ENCODE data around the gene KCNN1. TPM values are rescaled to one million over a fixed set of nuclear protein-coding genes. Genes with fewer than 3 reads are reported as not detected.
A peak's percentile ranks its signal among the peaks of the same experiment; 100 is the strongest.

Gene KCNN1
- total RNA-seq, 4 donors from 2014 or later = not detected

- DNase-seq (peak; percentile 81 to 84), ATAC-seq (peak; percentile 61 to 74)
- Histone ChIP-seq H3K27ac (peak overlapping the region; percentile 89 to 100 (median 95)), H3K4me3 (peak overlapping the region; percentile 74 to 99 (median 83)), H3K36me3 (peaks cover 7 to 39% of the 10 kb centered on the region in 2 donors), H3K9me3 (no peaks in the 10 kb centered on the region), H3K4me1 (peaks cover under 1 to 12% of the 10 kb centered on the region in 2 donors), H3K27me3 (peaks cover 0 to 2% (median 0%) of the 10 kb centered on the region in 3 donors)
- TF ChIP-seq POLR2A (IDR thresholded peaks at IDR 0.05) = peak; percentile 76 to 90
- peak; percentile 97 to 100 (median 99) for TF ChIP-seq CTCF (IDR thresholded peaks at IDR 0.05 in 4 of 5, conservative IDR thresholded peaks at IDR 0.05 in 1 of 5)
- intact Hi-C loops (cut with DNase I; ENCODE audit: low total_unique reads) (loop anchor here (1.0 to 10.0 kb wide), 4 partner anchors 51 to 275 kb away; partner anchors contain the start of genes JUND, PIK3R2 and RAB3A), in situ Hi-C loops (cut with MboI; ENCODE audit: low sequenced_read_pairs in 4 of 4) (loop anchor here in 2 of 4 donors (5.0 to 10.0 kb wide), 2 partner anchors 48 to 50 kb away; no protein-coding TSS in a partner anchor)
These were observed 40.4 kb downstream of the KCNN1 start for GRCh38 chr19:18007044-18007916.

GRCh38 chr19:18007917-18008673, 41.2 kb downstream of the KCNN1 start, which contains the start of gene ARRDC2:
Gene ARRDC2 (plus strand): TSS chr19:18008170. CDS start chr19:18008311, 141 bp downstream.
- H3K4me1 ChIP-seq = peaks cover 9 to 17% of the 10 kb centered on the region in 2 donors
- peak within 1 kb of the TSS; percentile 89 to 100 (median 95) for H3K27ac ChIP-seq
- DNase-seq (peak; percentile 94 to 95), ATAC-seq (peak; percentile 67 to 77)
- intact Hi-C loops (cut with DNase I; ENCODE audit: low total_unique reads) (loop anchor here (1.0 to 10.0 kb wide), 4 partner anchors 50 to 274 kb away; partner anchors contain the start of genes JUND, PIK3R2 and RAB3A), in situ Hi-C loops (cut with MboI; ENCODE audit: low sequenced_read_pairs in 4 of 4) (loop anchor here in 2 of 4 donors (5.0 to 10.0 kb wide), 2 partner anchors 47 to 49 kb away; no protein-coding TSS in a partner anchor)
- no peaks in the 10 kb centered on the region for H3K27me3 ChIP-seq
- no peaks in the 10 kb centered on the region for H3K9me3 ChIP-seq
- H3K4me3 ChIP-seq = peak within 1 kb of the TSS; percentile 74 to 99 (median 83)
- TF ChIP-seq POLR2A (IDR thresholded peaks at IDR 0.05) (peak; percentile 91 to 99), CTCF (IDR thresholded peaks at IDR 0.05 in 4 of 5, conservative IDR thresholded peaks at IDR 0.05 in 1 of 5) (peak in 1 of 5 experiments; percentile 7)
- H3K36me3 ChIP-seq = peaks cover 7 to 47% of the 10 kb centered on the region in 2 donors

- Histone ChIP-seq H3K4me1 (peaks cover 12 to 23% of the 10 kb centered on the region in 2 donors), H3K36me3 (peaks cover 7 to 54% of the 10 kb centered on the region in 2 donors), H3K9me3 (no peaks in the 10 kb centered on the region), H3K27me3 (no peaks in the 10 kb centered on the region), H3K4me3 (peak overlapping the region; percentile 74 to 99 (median 83)), H3K27ac (peak overlapping the region; percentile 89 to 100 (median 95))
- DNase-seq (no peak), ATAC-seq (no peak)
- intact Hi-C loops (cut with DNase I; ENCODE audit: low total_unique reads) = loop anchor here (5.0 to 10.0 kb wide), 3 partner anchors 146 to 273 kb away; partner anchors contain the start of genes JUND, PIK3R2 and RAB3A
- in situ Hi-C loops (cut with MboI; ENCODE audit: low sequenced_read_pairs in 4 of 4) = loop anchor here in 2 of 4 donors (5.0 to 10.0 kb wide), 2 partner anchors 46 to 48 kb away; no protein-coding TSS in a partner anchor
- TF ChIP-seq CTCF (IDR thresholded peaks at IDR 0.05 in 4 of 5, conservative IDR thresholded peaks at IDR 0.05 in 1 of 5) = no peak
- no peak for TF ChIP-seq POLR2A (IDR thresholded peaks at IDR 0.05)
These were observed 41.9 kb downstream of the KCNN1 start for GRCh38 chr19:18008814-18009213.
